Transverse colon (tissue), 4 donors: ENCODE data around the gene RTKN. TPM values are rescaled to one million over a fixed set of nuclear protein-coding genes. Genes with fewer than 3 reads are reported as not detected.
A peak's percentile ranks its signal among the peaks of the same experiment; 100 is the strongest.

ENCODE experiments used
- DNase-seq: peaks from one replicate; pipeline ENCODE4 v3.0.0-alpha.2; 2019
- H3K27ac ChIP-seq, 4 donors: fragments of 200-600 bp; sonication (generic); 2 replicates each; pipeline ENCODE4 v1.5.1; 2016 to 2018; ENCODE audit warnings: inconsistent platforms in 4 of 4
- H3K27me3 ChIP-seq: fragments of 200-600 bp; sonication (generic); 2 replicates; pipeline ENCODE4 v1.5.1; 2017; ENCODE audit warnings: inconsistent platforms
- H3K36me3 ChIP-seq, 4 donors: fragments of 200-600 bp; sonication (generic); 2 replicates each; pipeline ENCODE4 v1.5.1; 2017 to 2019; ENCODE audit warnings: inconsistent platforms in 4 of 4
- H3K4me1 ChIP-seq, 4 donors: fragments of 200-600 bp; sonication (generic); 2 replicates each; pipeline ENCODE4 v1.5.1; 2017 to 2020; ENCODE audit warnings: inconsistent platforms in 4 of 4
- H3K4me3 ChIP-seq, 4 donors: fragments of 200-600 bp; sonication (generic); 1 replicate in 1 of 4; 2 replicates in 3 of 4; pipeline versions ENCODE4 v1.5.1 to v1.6.1; 2017 to 2019; ENCODE audit warnings: inconsistent platforms in 4 of 4
- H3K9me3 ChIP-seq, 2 donors: fragments of 200-600 bp; sonication (generic); 2 replicates each; pipeline ENCODE4 v1.5.1; 2017 to 2019; ENCODE audit warnings: inconsistent platforms in 2 of 2
- CTCF ChIP-seq, 5 experiments: fragments of 200-600 bp in 3 of 5; fragments of 450-650 bp in 2 of 5; sonication (generic) in 3 of 5; IDR thresholded peaks; 1 replicate in 2 of 5; 2 replicates in 3 of 5; pipeline ENCODE4 v1.5.1; 2016 to 2017; ENCODE audit warnings: antibody characterized with exemption in 5 of 5, inconsistent platforms in 3 of 5, mild to moderate bottlenecking in 2 of 5, moderate library complexity in 1 of 5
- EP300 ChIP-seq: sonication (generic); formaldehyde crosslinking; IDR thresholded peaks from one replicate; pipeline ENCODE4 v1.6.1; 2017; ENCODE audit warnings: antibody characterized with exemption, low read depth
- POLR2A ChIP-seq: fragments of 450-650 bp; IDR thresholded peaks from one replicate; pipeline ENCODE4 v1.6.1; 2016; ENCODE audit warnings: antibody characterized with exemption, mild to moderate bottlenecking, moderate library complexity
- POLR2AphosphoS5 ChIP-seq, 3 donors: sonication (generic); formaldehyde crosslinking; IDR thresholded peaks; one replicate each; pipeline ENCODE4 v1.6.1; 2016; ENCODE audit warnings: antibody characterized with exemption in 3 of 3
- WGBS, 2 donors: methylation state at CpG; one replicate each; pipeline ENCODE4 v1.1.5; 2018; ENCODE audit warnings: low coverage in 1 of 2; 5-methylcytosine and 5-hydroxymethylcytosine counted together
- in situ Hi-C, 4 donors: fragments of 200-750 bp; cut with MboI; loops; one replicate each; pipeline versions ENCODE4 v1.15.0 to v1.15.1; 2017; ENCODE audit warnings: low sequenced_read_pairs in 3 of 4, low pct_ligation_motif_present in 1 of 4, low pct_unique_long_range_greater_than_20kb in 1 of 4
- intact Hi-C: fragments of 100-400 bp; cut with DNase I; formaldehyde crosslinking; loops from one replicate; pipeline ENCODE4 v1.15.1; 2023; ENCODE audit warnings: low total_unique reads
- total RNA-seq, 4 donors: library from RNA; depleted of rRNA; stranded (reverse); fragments of >200 nt; gene quantifications; one replicate each; pipeline ENCODE4 v1.1.0, GENCODE V29; 2016

RTKN gene
- total RNA-seq, 4 donors from 2014 or later = 29.7 to 46.4 (median 41.9) TPM

- peaks cover 0 to 4% (median 0%) of the 10 kb centered on the region in 4 donors for H3K36me3 ChIP-seq
- H3K4me1 ChIP-seq = peaks cover 5 to 43% (median 25%) of the 10 kb centered on the region in 4 donors
These were observed 56.3 kb downstream of the RTKN start for GRCh38 chr2:74385396-74385795.

GRCh38 chr2:74384051-74384450, 57.7 kb downstream of the RTKN start:
- TF ChIP-seq POLR2A (no peak), POLR2AphosphoS5 (IDR thresholded peaks at IDR 0.05) (no peak), EP300 (no peak), CTCF (IDR thresholded peaks at IDR 0.05) (no peak)
- peaks cover 0 to 4% (median 0%) of the 10 kb centered on the region in 4 donors for H3K36me3 ChIP-seq
- in situ Hi-C loops = no loop called here
- peak overlapping the region in 2 of 4 donors; percentile 36 to 60 for H3K27ac ChIP-seq
- WGBS, 2 donors = 83 to 86% methylated on average over 3 of the region's 3 CpGs
- intact Hi-C loops = no loop called here
- H3K4me3 ChIP-seq = no peak overlapping the region
- peaks cover 10 to 43% (median 26%) of the 10 kb centered on the region in 4 donors for H3K4me1 ChIP-seq
- no peaks in the 10 kb centered on the region for H3K27me3 ChIP-seq
- no peaks in the 10 kb centered on the region for H3K9me3 ChIP-seq
- DNase-seq = no peak

More at GRCh38 chr2:74385396-74385795, 56.3 kb downstream of the RTKN start:
- H3K4me3 ChIP-seq = no peak overlapping the region
- no peak for TF ChIP-seq EP300
- no peak for TF ChIP-seq POLR2A
- no peak for TF ChIP-seq POLR2AphosphoS5 (IDR thresholded peaks at IDR 0.05)
- TF ChIP-seq CTCF (IDR thresholded peaks at IDR 0.05) = no peak
- no peaks in the 10 kb centered on the region for H3K27me3 ChIP-seq
- WGBS, 2 donors = 88 to 89% methylated on average over 7 to 8 of the region's 8 CpGs
- in situ Hi-C loops (no loop called here), intact Hi-C loops (no loop called here)
- no peak overlapping the region for H3K27ac ChIP-seq
- no peaks in the 10 kb centered on the region for H3K9me3 ChIP-seq
- DNase-seq = no peak

- TF ChIP-seq CTCF (IDR thresholded peaks at IDR 0.05) (no peak), POLR2A (no peak), POLR2AphosphoS5 (IDR thresholded peaks at IDR 0.05) (no peak), EP300 (no peak)
- H3K27ac ChIP-seq = peak overlapping the region; percentile 15 to 60 (median 40)
These were observed 58.5 kb downstream of the RTKN start for GRCh38 chr2:74383254-74383653.

GRCh38 chr2:74381751-74382150, 60.0 kb downstream of the RTKN start:
- H3K27ac ChIP-seq = no peak overlapping the region

More at GRCh38 chr2:74383254-74383653, 58.5 kb downstream of the RTKN start:
- Histone ChIP-seq H3K27me3 (no peaks in the 10 kb centered on the region), H3K4me3 (no peak overlapping the region), H3K9me3 (no peaks in the 10 kb centered on the region), H3K36me3 (peaks cover 0 to 4% (median 0%) of the 10 kb centered on the region in 4 donors), H3K4me1 (peaks cover 10 to 41% (median 26%) of the 10 kb centered on the region in 4 donors)
- intact Hi-C loops (no loop called here), in situ Hi-C loops (no loop called here)
- DNase-seq = no peak
- 25 to 26% methylated on average over 1 of the region's 1 CpG for WGBS, 2 donors

More at GRCh38 chr2:74381751-74382150, 60.0 kb downstream of the RTKN start:
- Histone ChIP-seq H3K4me3 (no peak overlapping the region), H3K27me3 (no peaks in the 10 kb centered on the region), H3K9me3 (no peaks in the 10 kb centered on the region), H3K4me1 (peaks cover 10 to 37% (median 26%) of the 10 kb centered on the region in 4 donors), H3K36me3 (peaks cover 0 to 12% (median 0%) of the 10 kb centered on the region in 4 donors)
- intact Hi-C loops (no loop called here), in situ Hi-C loops (no loop called here)
- TF ChIP-seq EP300 (no peak), POLR2A (no peak), CTCF (IDR thresholded peaks at IDR 0.05) (no peak), POLR2AphosphoS5 (IDR thresholded peaks at IDR 0.05) (no peak)
- WGBS, 2 donors = 75 to 92% methylated on average over 3 of the region's 3 CpGs
- no peak for DNase-seq
